ENCODE measurements around the gene IYD. TPM values are rescaled to one million over a fixed set of nuclear protein-coding genes. Genes with fewer than 3 reads are reported as not detected.

IYD gene
- polyA plus RNA-seq, 2 of the 4 experiments (the other 2 are of a cell fraction): 0.08 TPM; not detected in 1

DNA sequence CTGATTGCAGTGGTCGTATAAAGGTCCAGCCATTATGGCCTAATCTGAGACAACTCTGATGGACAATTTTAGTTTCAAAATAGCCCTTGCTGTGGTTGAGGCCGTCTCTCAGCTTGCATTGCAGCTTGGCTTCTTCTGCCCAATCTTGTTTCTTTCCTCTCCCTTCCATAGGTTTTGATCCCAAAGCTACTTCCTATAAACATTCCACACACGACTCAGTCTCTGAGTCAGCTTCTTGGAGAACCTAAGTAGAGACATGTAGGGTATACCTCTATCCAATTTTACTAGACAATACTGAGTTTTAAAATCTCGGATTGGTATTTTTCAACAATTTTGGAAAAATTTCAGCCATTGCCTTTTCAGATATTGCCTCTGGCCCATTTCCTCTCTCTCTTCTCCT is 13.4 kb downstream of the IYD start:
- ATAC-seq (no peak), FAIRE-seq (no peak), DNase-seq (ENCODE audit: low read depth in 1 of 2, low spot score in 1 of 2) (no peak)
- no peak for TF ChIP-seq HEYL (CRISPR knock-in tag; IDR thresholded peaks at IDR 0.05)
- TF ChIP-seq EHMT2 (IDR thresholded peaks at IDR 0.05; ENCODE audit: low read depth): no peak
- TF ChIP-seq ZFP36 (IDR thresholded peaks at IDR 0.05; ENCODE audit: borderline replicate concordance, partially characterized antibody): no peak
- no peak for TF ChIP-seq CBX2 (IDR thresholded peaks at IDR 0.05; ENCODE audit: borderline replicate concordance, low read depth)
- no peak for TF ChIP-seq RARB (CRISPR knock-in tag; IDR thresholded peaks at IDR 0.05)
- TF ChIP-seq, protein P1, sequence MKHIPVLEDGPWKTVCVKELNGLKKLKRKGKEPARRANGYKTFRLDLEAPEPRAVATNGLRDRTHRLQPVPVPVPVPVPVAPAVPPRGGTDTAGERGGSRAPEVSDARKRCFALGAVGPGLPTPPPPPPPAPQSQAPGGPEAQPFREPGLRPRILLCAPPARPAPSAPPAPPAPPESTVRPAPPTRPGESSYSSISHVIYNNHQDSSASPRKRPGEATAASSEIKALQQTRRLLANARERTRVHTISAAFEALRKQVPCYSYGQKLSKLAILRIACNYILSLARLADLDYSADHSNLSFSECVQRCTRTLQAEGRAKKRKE (CRISPR knock-in tag; IDR thresholded peaks at IDR 0.05; ENCODE audit: low read depth): no peak
- TF ChIP-seq RAD21 (conservative IDR thresholded peaks at IDR 0.05 in 1 of 2, IDR thresholded peaks at IDR 0.05 in 1 of 2): no peak
- no peak for TF ChIP-seq MAZ (IDR thresholded peaks at IDR 0.05; ENCODE audit: borderline replicate concordance, low read depth, low read length)
- no peak for TF ChIP-seq NFE2L2 (conservative IDR thresholded peaks at IDR 0.05; ENCODE audit: low read length)
- TF ChIP-seq NPAS2 (CRISPR knock-in tag; IDR thresholded peaks at IDR 0.05; ENCODE audit: borderline replicate concordance): no peak
- Histone ChIP-seq H3K9me3 (no peaks in the 10 kb centered on the region), H3K4me2 (no peak overlapping the region), H3K4me1 (no peaks in the 10 kb centered on the region), H3K27ac (no peak overlapping the region), H3K4me3 (no peak overlapping the region)
- ChIA-PET CTCF (no interaction called here), POLR2A (no interaction called here)
- 52% methylated on average over 4 of the region's 4 CpGs for WGBS (ENCODE audit: missing lambda C conversion rate)

DNA sequence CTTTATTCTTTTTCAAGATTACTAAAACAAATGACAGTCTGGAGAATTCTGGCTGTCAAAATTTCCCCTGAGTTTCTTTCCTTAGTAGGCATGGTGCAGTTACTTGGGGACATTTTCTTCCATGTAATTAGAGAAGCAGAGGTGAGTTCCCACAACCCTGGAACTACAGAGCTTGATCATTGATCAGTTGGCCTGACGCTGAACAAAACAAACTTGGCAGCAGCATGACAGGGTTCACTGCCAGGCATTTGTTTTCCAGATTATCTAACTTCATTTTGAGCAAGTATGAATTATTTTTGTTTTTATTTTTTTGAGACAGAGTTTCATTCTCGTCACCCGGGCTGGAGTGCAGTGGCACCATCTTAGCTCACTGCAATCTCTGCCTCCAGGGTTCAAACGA is 22.6 kb downstream of the IYD start:
- CTCF ChIA-PET: interaction anchor here (0.6 to 1.2 kb wide), 3 partner anchors 310 to 424 kb away, joined by 3 to 6 read pairs (median 4); no protein-coding TSS in a partner anchor
- POLR2A ChIA-PET: no interaction called here

DNA sequence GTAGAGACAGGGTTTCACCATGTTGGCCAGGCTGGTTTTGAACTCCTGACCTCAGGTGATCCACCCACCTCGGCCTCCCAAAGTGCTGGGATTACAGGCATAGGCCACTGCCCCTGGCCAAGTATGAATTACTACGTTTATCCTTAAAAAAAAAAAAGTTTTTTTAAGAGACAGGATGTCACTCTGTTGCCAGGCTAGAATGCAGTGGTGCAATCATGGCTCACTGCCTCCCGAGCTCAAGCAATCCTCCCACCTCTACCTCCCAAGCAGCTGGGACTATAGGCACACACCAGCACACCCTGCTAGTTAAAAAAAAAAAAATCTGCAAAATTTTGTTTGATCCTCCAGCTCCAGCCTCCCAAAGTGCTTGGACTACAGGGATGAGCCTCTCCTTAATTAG is 23.1 kb downstream of the IYD start:
- Histone ChIP-seq H3K27ac (peak overlapping the region; percentile 77 to 80), H3K4me2 (peak overlapping the region; percentile 70), H3K4me1 (peaks cover 23% of the 10 kb centered on the region), H3K4me3 (no peak overlapping the region), H3K9me3 (no peaks in the 10 kb centered on the region)
- TF ChIP-seq HOXB13 (CRISPR knock-in tag; IDR thresholded peaks at IDR 0.05; ENCODE audit: low read depth): no peak
- ATAC-seq (peak in 1 of 2 experiments; percentile 29; a peak in 2 of 6 replicates), DNase-seq (ENCODE audit: low read depth in 1 of 2, low spot score in 1 of 2) (peak in 1 of 2 experiments; percentile 21), FAIRE-seq (no peak)
- POLR2A ChIA-PET: no interaction called here
- CTCF ChIA-PET: interaction anchor here (1.1 to 1.2 kb wide), 2 partner anchors 311 to 321 kb away, joined by 3 to 6 read pairs; no protein-coding TSS in a partner anchor
- WGBS (ENCODE audit: missing lambda C conversion rate): 10% methylated on average over 3 of the region's 3 CpGs

More for the DNA sequence above, 22.6 kb downstream of the IYD start:
- Histone ChIP-seq H3K9me3 (no peaks in the 10 kb centered on the region), H3K27ac (peak overlapping the region; percentile 77 to 80; a peak in 4 of 6 replicates), H3K4me2 (peak overlapping the region; percentile 70; the same call in 1 of the 3 replicates), H3K4me3 (no peak overlapping the region), H3K4me1 (peaks cover 23% of the 10 kb centered on the region)
- no peak for DNase-seq (ENCODE audit: low read depth in 1 of 2, low spot score in 1 of 2)
- no peak for TF ChIP-seq RARB (CRISPR knock-in tag; IDR thresholded peaks at IDR 0.05)
- no peak for TF ChIP-seq RNF2 (IDR thresholded peaks at IDR 0.05; ENCODE audit: borderline replicate concordance, low read depth)
- TF ChIP-seq, protein P2, sequence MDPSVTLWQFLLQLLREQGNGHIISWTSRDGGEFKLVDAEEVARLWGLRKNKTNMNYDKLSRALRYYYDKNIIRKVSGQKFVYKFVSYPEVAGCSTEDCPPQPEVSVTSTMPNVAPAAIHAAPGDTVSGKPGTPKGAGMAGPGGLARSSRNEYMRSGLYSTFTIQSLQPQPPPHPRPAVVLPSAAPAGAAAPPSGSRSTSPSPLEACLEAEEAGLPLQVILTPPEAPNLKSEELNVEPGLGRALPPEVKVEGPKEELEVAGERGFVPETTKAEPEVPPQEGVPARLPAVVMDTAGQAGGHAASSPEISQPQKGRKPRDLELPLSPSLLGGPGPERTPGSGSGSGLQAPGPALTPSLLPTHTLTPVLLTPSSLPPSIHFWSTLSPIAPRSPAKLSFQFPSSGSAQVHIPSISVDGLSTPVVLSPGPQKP (IDR thresholded peaks at IDR 0.05; ENCODE audit: low read depth, low read length): no peak
- TF ChIP-seq ZFP36 (IDR thresholded peaks at IDR 0.05; ENCODE audit: borderline replicate concordance, partially characterized antibody): no peak
- TF ChIP-seq EHMT2 (IDR thresholded peaks at IDR 0.05; ENCODE audit: low read depth): no peak
- 75% methylated on average over 4 of the region's 4 CpGs for WGBS (ENCODE audit: missing lambda C conversion rate)
- ATAC-seq: no peak
- no peak for FAIRE-seq

DNA sequence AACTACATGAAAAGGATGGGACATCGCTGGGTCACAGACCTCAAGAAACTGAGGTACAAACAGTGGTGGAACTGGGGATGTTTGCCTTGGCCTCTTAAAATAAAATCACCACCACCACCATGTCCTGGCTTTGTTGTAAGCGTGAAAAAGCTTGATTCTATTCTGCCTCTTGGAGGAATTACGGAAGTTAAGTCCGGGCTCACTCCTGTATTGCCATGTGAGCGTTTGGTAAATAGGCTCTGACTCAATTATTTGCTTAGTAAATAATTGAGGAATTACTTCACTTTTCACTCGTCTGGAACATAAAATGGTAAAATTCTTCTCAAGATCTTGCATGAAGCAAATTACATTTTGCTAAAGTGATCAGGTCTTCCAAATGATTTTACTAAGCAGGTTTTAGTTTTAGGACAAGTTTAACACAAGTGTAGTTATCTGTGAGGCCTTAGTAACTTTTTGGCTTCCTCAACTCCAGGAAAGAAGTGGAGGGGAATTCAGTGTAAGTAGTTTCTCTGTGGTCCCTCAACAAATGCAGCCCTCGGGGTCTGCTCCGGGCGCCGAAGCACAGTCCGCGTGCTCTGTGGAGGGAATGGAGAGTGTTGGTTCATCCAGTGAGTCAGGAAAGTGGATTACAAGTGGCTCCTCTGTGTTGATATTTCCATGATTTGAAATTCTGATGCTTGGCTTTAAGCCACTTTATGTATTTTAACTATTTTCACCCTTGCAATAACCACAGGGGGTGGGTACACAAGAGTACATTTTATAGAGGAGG is 23.8 kb downstream of the IYD start:
- ChIA-PET POLR2A (no interaction called here), CTCF (interaction anchor here (1.1 to 1.3 kb wide), 2 partner anchors 312 kb away, joined by 3 to 7 read pairs; no protein-coding TSS in a partner anchor)
- Histone ChIP-seq H3K27ac (peak overlapping the region; percentile 77 to 80), H3K4me3 (no peak overlapping the region), H3K4me2 (peak overlapping the region; percentile 70), H3K9me3 (no peaks in the 10 kb centered on the region), H3K4me1 (peaks cover 23% of the 10 kb centered on the region)
- FAIRE-seq (no peak), DNase-seq (ENCODE audit: low read depth in 1 of 2, low spot score in 1 of 2) (peak in 1 of 2 experiments; percentile 51), ATAC-seq (peak; percentile 71 to 72; a peak in 4 of 6 replicates)
- TF ChIP-seq, protein P3, sequence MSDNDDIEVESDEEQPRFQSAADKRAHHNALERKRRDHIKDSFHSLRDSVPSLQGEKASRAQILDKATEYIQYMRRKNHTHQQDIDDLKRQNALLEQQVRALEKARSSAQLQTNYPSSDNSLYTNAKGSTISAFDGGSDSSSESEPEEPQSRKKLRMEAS (IDR thresholded peaks at IDR 0.05): 0 out of 2 replicates have a peak, but pooled peaks have one; percentile 16
- TF ChIP-seq CEBPB (IDR thresholded peaks at IDR 0.05): 0 out of 4 replicates have a peak, but pooled peaks of 1 of the 2 experiments have one; percentile 21
- TF ChIP-seq FOSL2 (IDR thresholded peaks at IDR 0.05): no peak
- TF ChIP-seq FOSL2 (CRISPR knock-in tag; IDR thresholded peaks at IDR 0.05): peak; percentile 65
- peak; percentile 33; the same call in 1 of the 2 replicates for TF ChIP-seq JUNB (IDR thresholded peaks at IDR 0.05)
- TF ChIP-seq, protein P4, sequence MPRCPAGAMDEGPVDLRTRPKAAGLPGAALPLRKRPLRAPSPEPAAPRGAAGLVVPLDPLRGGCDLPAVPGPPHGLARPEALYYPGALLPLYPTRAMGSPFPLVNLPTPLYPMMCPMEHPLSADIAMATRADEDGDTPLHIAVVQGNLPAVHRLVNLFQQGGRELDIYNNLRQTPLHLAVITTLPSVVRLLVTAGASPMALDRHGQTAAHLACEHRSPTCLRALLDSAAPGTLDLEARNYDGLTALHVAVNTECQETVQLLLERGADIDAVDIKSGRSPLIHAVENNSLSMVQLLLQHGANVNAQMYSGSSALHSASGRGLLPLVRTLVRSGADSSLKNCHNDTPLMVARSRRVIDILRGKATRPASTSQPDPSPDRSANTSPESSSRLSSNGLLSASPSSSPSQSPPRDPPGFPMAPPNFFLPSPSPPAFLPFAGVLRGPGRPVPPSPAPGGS (IDR thresholded peaks at IDR 0.05): no peak
- TF ChIP-seq, protein P5, sequence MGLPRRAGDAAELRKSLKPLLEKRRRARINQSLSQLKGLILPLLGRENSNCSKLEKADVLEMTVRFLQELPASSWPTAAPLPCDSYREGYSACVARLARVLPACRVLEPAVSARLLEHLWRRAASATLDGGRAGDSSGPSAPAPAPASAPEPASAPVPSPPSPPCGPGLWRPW (IDR thresholded peaks at IDR 0.05): no peak
- WGBS (ENCODE audit: missing lambda C conversion rate): 47% methylated on average over 12 of the region's 12 CpGs
